ENCODE results near the gene RBM39.
"Not testable (repeated sequence)": the region's sequence is repeated elsewhere in the genome, so short reads cannot be mapped to it uniquely, and the experiment has no call there.

The RBM39 gene

DNA sequence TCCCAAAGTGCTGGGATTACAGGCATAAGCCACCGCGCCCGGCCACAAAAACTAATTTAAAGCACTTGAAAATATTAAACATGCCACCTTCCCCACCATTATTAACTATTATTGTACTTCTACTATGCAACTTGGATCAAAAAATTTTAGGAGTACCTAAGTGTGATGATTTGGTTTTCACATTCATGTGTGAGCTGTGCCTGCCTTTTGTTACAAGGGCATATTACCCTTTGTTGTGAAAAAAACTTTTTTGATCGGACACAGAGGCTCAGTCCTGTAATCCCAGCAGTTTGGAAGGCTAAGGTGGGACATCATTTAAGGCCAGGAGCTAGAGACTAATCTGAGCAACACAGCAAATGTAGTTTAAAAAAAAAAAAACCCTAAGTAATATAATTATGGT, 25.7 kb downstream of the RBM39 start:
- Histone ChIP-seq H3K4me1 (ENCODE audit: low read length) (peaks cover 22% of the 10 kb centered on the region), H3K4me2 (ENCODE audit: low read length) (no peak overlapping the region), H3K79me2 (ENCODE audit: low read length) (peaks cover 97% of the 10 kb centered on the region), H3K36me3 (replicated peaks; ENCODE audit: low read depth, low read length) (peaks cover 76% of the 10 kb centered on the region), H2AFZ (ENCODE audit: low read depth, low read length) (no peak overlapping the region), H3K4me3 (ENCODE audit: low read length) (no peak overlapping the region), H4K20me1 (ENCODE audit: insufficient read depth, low read length) (peaks cover 88% of the 10 kb centered on the region), H3K27me3 (ENCODE audit: low read depth, low read length) (no peaks in the 10 kb centered on the region), H3K9me3 (ENCODE audit: insufficient read depth, low read length) (no peaks in the 10 kb centered on the region), H3K9ac (ENCODE audit: low read length) (no peak overlapping the region), H3K27ac (ENCODE audit: low read length) (no peak overlapping the region)
- no peak for TF ChIP-seq EZH2phosphoT487 (IDR thresholded peaks at IDR 0.05; ENCODE audit: low read depth)
- TF ChIP-seq, protein P1, sequence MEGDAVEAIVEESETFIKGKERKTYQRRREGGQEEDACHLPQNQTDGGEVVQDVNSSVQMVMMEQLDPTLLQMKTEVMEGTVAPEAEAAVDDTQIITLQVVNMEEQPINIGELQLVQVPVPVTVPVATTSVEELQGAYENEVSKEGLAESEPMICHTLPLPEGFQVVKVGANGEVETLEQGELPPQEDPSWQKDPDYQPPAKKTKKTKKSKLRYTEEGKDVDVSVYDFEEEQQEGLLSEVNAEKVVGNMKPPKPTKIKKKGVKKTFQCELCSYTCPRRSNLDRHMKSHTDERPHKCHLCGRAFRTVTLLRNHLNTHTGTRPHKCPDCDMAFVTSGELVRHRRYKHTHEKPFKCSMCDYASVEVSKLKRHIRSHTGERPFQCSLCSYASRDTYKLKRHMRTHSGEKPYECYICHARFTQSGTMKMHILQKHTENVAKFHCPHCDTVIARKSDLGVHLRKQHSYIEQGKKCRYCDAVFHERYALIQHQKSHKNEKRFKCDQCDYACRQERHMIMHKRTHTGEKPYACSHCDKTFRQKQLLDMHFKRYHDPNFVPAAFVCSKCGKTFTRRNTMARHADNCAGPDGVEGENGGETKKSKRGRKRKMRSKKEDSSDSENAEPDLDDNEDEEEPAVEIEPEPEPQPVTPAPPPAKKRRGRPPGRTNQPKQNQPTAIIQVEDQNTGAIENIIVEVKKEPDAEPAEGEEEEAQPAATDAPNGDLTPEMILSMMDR (IDR thresholded peaks at IDR 0.05; ENCODE audit: low read depth, low read length), result no peak

DNA sequence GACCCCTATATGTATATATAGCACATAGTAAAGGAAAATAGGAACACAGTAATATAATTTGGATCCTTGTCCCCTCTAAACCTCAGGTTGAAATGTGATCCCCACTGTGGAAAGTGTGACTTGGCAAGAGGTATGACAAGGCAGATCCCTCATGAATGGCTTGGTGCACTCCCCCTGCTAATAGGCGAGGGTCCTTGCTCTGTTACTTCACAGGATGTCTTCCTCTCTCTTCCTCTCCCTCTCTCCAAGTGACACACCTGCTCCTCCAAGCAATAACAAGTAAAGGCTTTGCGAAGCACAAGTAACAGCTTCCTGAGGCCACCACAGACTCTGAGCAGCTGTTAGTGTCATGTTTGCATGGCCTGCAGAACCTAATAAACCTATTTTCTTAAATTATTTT, 26.4 kb downstream of the RBM39 start:
- Histone ChIP-seq H3K4me1 (ENCODE audit: low read length) (peaks cover 26% of the 10 kb centered on the region), H4K20me1 (ENCODE audit: insufficient read depth, low read length) (peaks cover 88% of the 10 kb centered on the region), H3K9me3 (ENCODE audit: insufficient read depth, low read length) (no peaks in the 10 kb centered on the region), H3K4me2 (ENCODE audit: low read length) (no peak overlapping the region), H3K79me2 (ENCODE audit: low read length) (peaks cover 97% of the 10 kb centered on the region), H3K27me3 (ENCODE audit: low read depth, low read length) (no peaks in the 10 kb centered on the region), H3K27ac (ENCODE audit: low read length) (no peak overlapping the region), H3K4me3 (ENCODE audit: low read length) (no peak overlapping the region), H3K36me3 (replicated peaks; ENCODE audit: low read depth, low read length) (peaks cover 76% of the 10 kb centered on the region), H2AFZ (ENCODE audit: low read depth, low read length) (no peak overlapping the region), H3K9ac (ENCODE audit: low read length) (no peak overlapping the region)
- TF ChIP-seq, protein P1 (IDR thresholded peaks at IDR 0.05; ENCODE audit: low read depth, low read length), result no peak
- no peak for TF ChIP-seq EZH2phosphoT487 (IDR thresholded peaks at IDR 0.05; ENCODE audit: low read depth)

DNA sequence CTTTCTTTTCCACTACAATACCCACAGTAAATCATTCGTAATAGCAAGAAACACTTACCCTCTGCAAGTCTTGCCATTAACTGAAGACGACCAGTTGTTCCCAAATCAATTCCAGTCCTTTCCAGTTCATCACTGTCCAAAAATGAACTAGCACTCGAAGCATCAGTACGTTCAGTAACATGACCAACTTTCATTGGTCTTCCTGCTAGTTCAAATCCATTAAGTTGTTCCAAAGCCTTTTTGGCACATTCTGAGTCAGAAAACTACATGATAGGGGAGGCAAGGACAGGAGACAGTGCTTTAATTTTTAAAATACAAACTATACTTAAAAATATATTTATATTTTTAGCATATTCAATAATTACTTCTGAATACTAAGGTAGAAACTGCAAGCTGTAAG, 27.9 kb downstream of the RBM39 start:
- Histone ChIP-seq H3K4me2 (ENCODE audit: low read length) (no peak overlapping the region), H3K9me3 (ENCODE audit: insufficient read depth, low read length) (no peaks in the 10 kb centered on the region), H3K4me1 (ENCODE audit: low read length) (peaks cover 26% of the 10 kb centered on the region), H3K79me2 (ENCODE audit: low read length) (peaks cover 97% of the 10 kb centered on the region), H3K27me3 (ENCODE audit: low read depth, low read length) (no peaks in the 10 kb centered on the region), H3K36me3 (replicated peaks; ENCODE audit: low read depth, low read length) (peaks cover 78% of the 10 kb centered on the region), H3K4me3 (ENCODE audit: low read length) (no peak overlapping the region), H3K27ac (ENCODE audit: low read length) (no peak overlapping the region), H4K20me1 (ENCODE audit: insufficient read depth, low read length) (peaks cover 88% of the 10 kb centered on the region), H2AFZ (ENCODE audit: low read depth, low read length) (no peak overlapping the region), H3K9ac (ENCODE audit: low read length) (no peak overlapping the region)
- TF ChIP-seq EZH2phosphoT487 (IDR thresholded peaks at IDR 0.05; ENCODE audit: low read depth), result no peak
- TF ChIP-seq, protein P1 (IDR thresholded peaks at IDR 0.05; ENCODE audit: low read depth, low read length), result no peak

DNA sequence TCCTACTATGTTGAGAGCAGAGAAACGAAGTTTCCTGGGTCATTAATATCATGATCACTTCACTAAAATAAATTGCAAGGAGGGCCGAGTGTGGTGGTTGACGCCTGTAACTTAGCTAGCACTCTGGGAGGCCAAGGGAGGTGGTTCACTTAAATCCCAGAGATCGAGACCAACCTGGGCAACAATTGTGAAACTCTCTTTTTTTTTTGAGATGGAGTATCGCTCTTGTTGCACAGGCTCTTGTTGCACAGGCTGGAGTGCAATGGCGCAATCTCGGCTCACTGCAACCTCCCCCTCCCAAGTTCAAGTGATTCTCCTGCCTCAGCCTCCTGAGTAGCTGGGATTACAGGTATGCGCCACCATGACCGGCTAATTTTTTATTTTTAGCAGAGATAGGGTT, 28.9 kb downstream of the RBM39 start:
- H3K27me3 ChIP-seq (ENCODE audit: low read depth, low read length); H2AFZ ChIP-seq (ENCODE audit: low read depth, low read length); H3K9ac ChIP-seq (ENCODE audit: low read length); H3K4me2 ChIP-seq (ENCODE audit: low read length); H3K27ac ChIP-seq (ENCODE audit: low read length); H3K4me3 ChIP-seq (ENCODE audit: low read length); H3K9me3 ChIP-seq (ENCODE audit: insufficient read depth, low read length): not testable (repeated sequence)
- Histone ChIP-seq H3K4me1 (ENCODE audit: low read length) (peaks cover 26% of the 10 kb centered on the region), H4K20me1 (ENCODE audit: insufficient read depth, low read length) (peaks cover 88% of the 10 kb centered on the region), H3K36me3 (replicated peaks; ENCODE audit: low read depth, low read length) (peaks cover 81% of the 10 kb centered on the region), H3K79me2 (ENCODE audit: low read length) (peaks cover 95% of the 10 kb centered on the region)
